Panc1 (cell line): ENCODE data around the gene FBXL15. TPM values are rescaled to one million over a fixed set of nuclear protein-coding genes. Genes with fewer than 3 reads are reported as not detected.

Source experiments
- ATAC-seq: fragments of 200-7000 bp; cut with Tn5 transposase; 2 replicates; pipeline ENCODE4 v1.9.1; 2020; ENCODE audit warnings: mild to moderate bottlenecking, moderate library complexity
- BruUV-seq: library from RNA; stranded (reverse); fragments of 400-500 nt; replicated peaks from 2 replicates; lab custom pipeline; 2021; lab: Mats Ljungman, UMichigan
- CTCF ChIA-PET: fragments of 300-600 bp; sonication (Branson Sonifier 250); formaldehyde crosslinking; loops from one replicate; lab custom pipeline; 2022; ENCODE audit warnings: antibody characterized with exemption; lab: Charles Lee
- POLR2A ChIA-PET: fragments of 300-600 bp; sonication (Branson Sonifier 250); formaldehyde crosslinking; loops from one replicate; lab custom pipeline; 2022; ENCODE audit warnings: antibody characterized with exemption; lab: Charles Lee
- DNase-seq: peaks from one replicate; pipeline ENCODE4 v3.0.0-alpha.2; 2010; ENCODE audit warnings: low read depth, low spot score
- H3K27ac ChIP-seq: 2 replicates; pipeline ENCODE4 v1.5.1; 2011; ENCODE audit warnings: mild to moderate bottlenecking, low read length, inconsistent platforms
- H3K27me3 ChIP-seq: fragments of 200-500 bp; sonication (Bioruptor generic); 2 replicates; pipeline ENCODE4 v1.6.0; 2014; ENCODE audit warnings: low read length, inconsistent platforms; ENCODE audit not compliant: control insufficient read depth, insufficient read depth
- H3K36me3 ChIP-seq: fragments of 200-500 bp; sonication (Bioruptor generic); 2 replicates; pipeline ENCODE4 v1.5.1; 2014; ENCODE audit warnings: inconsistent platforms, mild to moderate bottlenecking, low read length, moderate library complexity; ENCODE audit not compliant: control insufficient read depth, insufficient read depth
- H3K4me1 ChIP-seq: 2 replicates; pipeline ENCODE4 v1.5.1; 2011; ENCODE audit warnings: inconsistent platforms, mild to moderate bottlenecking, low read length, moderate library complexity; ENCODE audit not compliant: control insufficient read depth, insufficient read depth
- H3K4me3 ChIP-seq, 2 experiments: 2 replicates each; pipeline ENCODE4 v1.5.1; 2011 to 2012; ENCODE audit warnings: low read depth in 2 of 2, low read length in 2 of 2, mild to moderate bottlenecking in 2 of 2, inconsistent platforms in 1 of 2, moderate library complexity in 1 of 2
- H3K9me3 ChIP-seq: fragments of 200-500 bp; sonication (Bioruptor generic); 2 replicates; pipeline ENCODE4 v1.5.1; 2014; ENCODE audit warnings: low read depth, mild to moderate bottlenecking, inconsistent platforms, low read length, moderate library complexity; ENCODE audit not compliant: control insufficient read depth, insufficient read depth
- POLR2AphosphoS5 ChIP-seq: IDR thresholded peaks from 2 replicates; pipeline ENCODE4 v1.6.1; 2012; ENCODE audit warnings: mild to moderate bottlenecking, low read depth, low read length, moderate library complexity
- SIN3A ChIP-seq: IDR thresholded peaks from 2 replicates; pipeline ENCODE4 v1.6.1; 2012; ENCODE audit warnings: low read depth, mild to moderate bottlenecking, low read length, moderate library complexity, borderline replicate concordance; ENCODE audit not compliant: insufficient read depth
- TCF7L2 ChIP-seq: IDR thresholded peaks from 2 replicates; pipeline ENCODE4 v1.6.1; 2011; ENCODE audit warnings: mild to moderate bottlenecking, low read depth, low read length, inconsistent platforms
- in situ Hi-C: cut with HindIII; loops from 2 replicates; pipeline ENCODE4 v1.10.0; 2016; ENCODE audit warnings: low sequenced_read_pairs, low pct_unique_long_range_greater_than_20kb
- intact Hi-C: fragments of 100-400 bp; cut with micrococcal nuclease; formaldehyde crosslinking; loops from one replicate; pipeline ENCODE4 v1.10.0; 2022; ENCODE audit not compliant: unreplicated experiment
- total RNA-seq: library from RNA; stranded (reverse); gene quantifications from one replicate; pipeline ENCODE4 v1.2.1, GENCODE V29; 2021; ENCODE audit not compliant: unreplicated experiment
- TF ChIP-seq, protein P1 (sequence below): fragments of 450-650 bp; IDR thresholded peaks from 2 replicates; pipeline ENCODE4 v1.5.1; 2017; ENCODE audit warnings: mild to moderate bottlenecking
- TF ChIP-seq, protein P2 (sequence below), 2 experiments: IDR thresholded peaks; 2 replicates each; pipeline ENCODE4 v1.6.1; 2011 to 2012; ENCODE audit warnings: low read depth in 2 of 2, control low read depth in 1 of 2, low read length in 1 of 2, mild to moderate bottlenecking in 1 of 2, moderate library complexity in 1 of 2; ENCODE audit not compliant: insufficient read depth in 1 of 2

The FBXL15 gene
- total RNA-seq, 1 experiment from 2014 or later: 7.9 TPM

DNA sequence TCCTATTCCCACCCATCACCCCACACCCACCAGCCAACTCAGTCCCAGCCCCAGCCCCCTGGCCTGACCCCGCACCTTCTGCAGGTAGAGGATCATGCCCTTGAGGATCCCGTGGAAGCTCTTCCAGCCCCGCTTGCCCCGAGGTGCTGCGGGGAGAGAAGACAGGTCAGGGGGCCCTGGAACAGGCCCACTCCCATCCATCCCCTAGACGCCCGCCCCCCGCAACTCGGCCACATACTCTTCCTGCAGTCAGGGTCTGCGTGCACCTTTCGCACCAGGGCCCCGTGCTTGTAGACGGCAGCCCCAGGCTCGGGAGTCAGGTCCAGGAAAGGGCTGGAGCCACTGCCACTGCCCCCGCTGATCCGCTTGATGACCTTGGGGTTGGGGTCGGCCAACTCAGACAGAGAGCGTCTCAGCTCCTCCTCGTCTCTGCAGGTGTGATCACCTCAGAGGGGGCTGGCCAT is 15.5 kb upstream of the FBXL15 start:
- DNase-seq (no peak), ATAC-seq (no peak)
- TF ChIP-seq SIN3A (no peak), POLR2AphosphoS5 (peak; percentile 49)
- Histone ChIP-seq H3K27me3 (0 out of 2 replicates have a peak, but pooled peaks cover 2% of the 10 kb centered on the region), H3K9me3 (no peaks in the 10 kb centered on the region), H3K4me1 (peaks cover 23% of the 10 kb centered on the region), H3K4me3 (no peak overlapping the region), H3K36me3 (peaks cover 2% of the 10 kb centered on the region; the same call in 1 of the 2 replicates), H3K27ac (no peak overlapping the region)
- ChIA-PET CTCF (interaction anchor here (0.9 to 1.0 kb wide), 2 partner anchors 8 to 21 kb away, joined by 4 to 10 read pairs; no protein-coding TSS in a partner anchor), POLR2A (no interaction called here)
- in situ Hi-C loops: no loop called here
- BruUV-seq: no TSS peak
- intact Hi-C loops: no loop called here

DNA sequence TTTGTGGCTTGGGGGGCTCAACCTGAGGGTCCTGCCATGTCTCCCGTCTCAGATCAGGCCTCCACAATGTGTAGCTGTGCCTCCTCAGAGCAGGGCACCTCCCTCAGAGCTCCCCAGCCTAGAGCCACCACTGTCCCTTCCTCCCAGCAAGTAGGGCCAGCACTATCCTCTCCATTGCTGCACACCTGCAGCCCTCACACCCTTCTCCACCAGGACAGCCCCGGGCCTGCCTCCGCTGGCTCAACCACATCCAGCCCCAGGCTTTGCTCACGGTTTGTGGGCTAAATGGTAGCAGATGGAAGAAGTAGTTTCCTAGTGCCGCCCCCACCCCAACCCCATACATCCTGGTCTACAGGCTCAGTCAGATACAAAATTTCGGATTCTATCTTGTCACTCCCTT is 15.0 kb upstream of the FBXL15 start:
- ATAC-seq (no peak), DNase-seq (no peak)
- BruUV-seq: no TSS peak
- H3K36me3 ChIP-seq: peaks cover 2% of the 10 kb centered on the region; the same call in 1 of the 2 replicates
- CTCF ChIA-PET: interaction anchor here (1.0 kb wide), 1 partner anchor 20 kb away, joined by 10 read pairs; no protein-coding TSS in a partner anchor
- in situ Hi-C loops (no loop called here), intact Hi-C loops (no loop called here)
- H3K9me3 ChIP-seq: no peaks in the 10 kb centered on the region
- no peak overlapping the region for H3K4me3 ChIP-seq
- POLR2A ChIA-PET: interaction anchor here (0.7 kb wide), 1 partner anchor 174 kb away, joined by 3 read pairs; no protein-coding TSS in a partner anchor
- no peak overlapping the region for H3K27ac ChIP-seq
- H3K27me3 ChIP-seq: 0 out of 2 replicates have a peak, but pooled peaks cover 2% of the 10 kb centered on the region
- peaks cover 25% of the 10 kb centered on the region for H3K4me1 ChIP-seq
- TF ChIP-seq SIN3A (no peak), TCF7L2 (no peak), POLR2AphosphoS5 (no peak; the same call in 1 of the 2 replicates)
- TF ChIP-seq, protein P1, sequence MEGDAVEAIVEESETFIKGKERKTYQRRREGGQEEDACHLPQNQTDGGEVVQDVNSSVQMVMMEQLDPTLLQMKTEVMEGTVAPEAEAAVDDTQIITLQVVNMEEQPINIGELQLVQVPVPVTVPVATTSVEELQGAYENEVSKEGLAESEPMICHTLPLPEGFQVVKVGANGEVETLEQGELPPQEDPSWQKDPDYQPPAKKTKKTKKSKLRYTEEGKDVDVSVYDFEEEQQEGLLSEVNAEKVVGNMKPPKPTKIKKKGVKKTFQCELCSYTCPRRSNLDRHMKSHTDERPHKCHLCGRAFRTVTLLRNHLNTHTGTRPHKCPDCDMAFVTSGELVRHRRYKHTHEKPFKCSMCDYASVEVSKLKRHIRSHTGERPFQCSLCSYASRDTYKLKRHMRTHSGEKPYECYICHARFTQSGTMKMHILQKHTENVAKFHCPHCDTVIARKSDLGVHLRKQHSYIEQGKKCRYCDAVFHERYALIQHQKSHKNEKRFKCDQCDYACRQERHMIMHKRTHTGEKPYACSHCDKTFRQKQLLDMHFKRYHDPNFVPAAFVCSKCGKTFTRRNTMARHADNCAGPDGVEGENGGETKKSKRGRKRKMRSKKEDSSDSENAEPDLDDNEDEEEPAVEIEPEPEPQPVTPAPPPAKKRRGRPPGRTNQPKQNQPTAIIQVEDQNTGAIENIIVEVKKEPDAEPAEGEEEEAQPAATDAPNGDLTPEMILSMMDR: no peak
- TF ChIP-seq, protein P2, sequence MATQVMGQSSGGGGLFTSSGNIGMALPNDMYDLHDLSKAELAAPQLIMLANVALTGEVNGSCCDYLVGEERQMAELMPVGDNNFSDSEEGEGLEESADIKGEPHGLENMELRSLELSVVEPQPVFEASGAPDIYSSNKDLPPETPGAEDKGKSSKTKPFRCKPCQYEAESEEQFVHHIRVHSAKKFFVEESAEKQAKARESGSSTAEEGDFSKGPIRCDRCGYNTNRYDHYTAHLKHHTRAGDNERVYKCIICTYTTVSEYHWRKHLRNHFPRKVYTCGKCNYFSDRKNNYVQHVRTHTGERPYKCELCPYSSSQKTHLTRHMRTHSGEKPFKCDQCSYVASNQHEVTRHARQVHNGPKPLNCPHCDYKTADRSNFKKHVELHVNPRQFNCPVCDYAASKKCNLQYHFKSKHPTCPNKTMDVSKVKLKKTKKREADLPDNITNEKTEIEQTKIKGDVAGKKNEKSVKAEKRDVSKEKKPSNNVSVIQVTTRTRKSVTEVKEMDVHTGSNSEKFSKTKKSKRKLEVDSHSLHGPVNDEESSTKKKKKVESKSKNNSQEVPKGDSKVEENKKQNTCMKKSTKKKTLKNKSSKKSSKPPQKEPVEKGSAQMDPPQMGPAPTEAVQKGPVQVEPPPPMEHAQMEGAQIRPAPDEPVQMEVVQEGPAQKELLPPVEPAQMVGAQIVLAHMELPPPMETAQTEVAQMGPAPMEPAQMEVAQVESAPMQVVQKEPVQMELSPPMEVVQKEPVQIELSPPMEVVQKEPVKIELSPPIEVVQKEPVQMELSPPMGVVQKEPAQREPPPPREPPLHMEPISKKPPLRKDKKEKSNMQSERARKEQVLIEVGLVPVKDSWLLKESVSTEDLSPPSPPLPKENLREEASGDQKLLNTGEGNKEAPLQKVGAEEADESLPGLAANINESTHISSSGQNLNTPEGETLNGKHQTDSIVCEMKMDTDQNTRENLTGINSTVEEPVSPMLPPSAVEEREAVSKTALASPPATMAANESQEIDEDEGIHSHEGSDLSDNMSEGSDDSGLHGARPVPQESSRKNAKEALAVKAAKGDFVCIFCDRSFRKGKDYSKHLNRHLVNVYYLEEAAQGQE (IDR thresholded peaks at IDR 0.05; ENCODE audit: insufficient read depth in 1 of 2, low read depth in 2 of 2, low read length in 1 of 2): no peak

DNA sequence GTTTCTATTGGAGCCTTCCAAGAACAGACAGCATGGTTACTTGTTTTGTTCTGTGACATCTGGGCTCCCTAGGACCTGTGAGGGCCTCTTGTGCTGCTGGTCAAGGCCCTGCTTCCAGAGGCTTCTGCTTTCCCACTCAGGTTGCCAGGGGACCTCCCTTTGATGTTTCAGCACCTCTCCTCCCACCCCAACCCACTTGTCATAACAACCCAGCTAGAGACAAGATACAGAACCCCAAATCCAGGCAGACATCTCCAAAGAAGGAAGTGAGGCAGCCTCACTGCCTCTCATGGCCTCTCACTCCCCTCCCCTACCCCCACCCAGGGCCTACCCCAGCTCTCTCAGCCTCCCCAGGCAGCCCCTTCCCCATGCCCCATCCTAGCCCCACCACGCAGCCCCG is 13.8 kb upstream of the FBXL15 start:
- no TSS peak for BruUV-seq
- ChIA-PET POLR2A (interaction anchor here (0.6 kb wide), 1 partner anchor 14 kb away, joined by 3 read pairs; the partner anchor contains the start of gene FBXL15), CTCF (interaction anchor here (0.5 to 0.6 kb wide), 3 partner anchors 12 to 22 kb away, joined by 4 to 9 read pairs (median 4); partner anchors contain the start of gene PSD)
- no peak for DNase-seq
- Histone ChIP-seq H3K27ac (no peak overlapping the region), H3K4me1 (peaks cover 16% of the 10 kb centered on the region), H3K36me3 (peaks cover 2% of the 10 kb centered on the region; the same call in 1 of the 2 replicates), H3K9me3 (no peaks in the 10 kb centered on the region), H3K4me3 (no peak overlapping the region), H3K27me3 (0 out of 2 replicates have a peak, but pooled peaks cover 2% of the 10 kb centered on the region)
- ATAC-seq: no peak
- TF ChIP-seq SIN3A (no peak), TCF7L2 (no peak), POLR2AphosphoS5 (no peak)
- TF ChIP-seq, protein P2 (IDR thresholded peaks at IDR 0.05; ENCODE audit: insufficient read depth in 1 of 2, low read depth in 2 of 2, low read length in 1 of 2): no peak
- TF ChIP-seq, protein P1: no peak
- in situ Hi-C loops (no loop called here), intact Hi-C loops (no loop called here)
